Omental fat pad (tissue), 4 donors: ENCODE data around the gene KCTD16. TPM values are rescaled to one million over a fixed set of nuclear protein-coding genes. Genes with fewer than 3 reads are reported as not detected.

ENCODE experiments used
- ATAC-seq: fragments of 150-250 bp; one replicate; pipeline ENCODE4 v1.9.1; 2016; ENCODE audit warnings: mild to moderate bottlenecking, moderate library complexity; ENCODE audit not compliant: low FRiP score
- DNase-seq: peaks from one replicate; pipeline ENCODE4 v3.0.0-alpha.2; 2019; ENCODE audit warnings: low spot score
- small RNA-seq: library from RNA; depleted of rRNA; stranded (forward); fragments of <200 nt; gene quantifications from one replicate; pipeline ENCODE3, GENCODE V24; 2016
- total RNA-seq, 4 donors: library from RNA; depleted of rRNA; stranded (reverse); fragments of >200 nt; gene quantifications; one replicate each; pipeline ENCODE4 v1.1.0, GENCODE V29; 2016
- TF ChIP-seq, protein P1 (sequence below), 3 donors: fragments of 450-650 bp; IDR thresholded peaks; one replicate each; pipeline ENCODE4 v1.5.1; 2016 to 2017; ENCODE audit warnings: antibody characterized with exemption in 3 of 3, mild to moderate bottlenecking in 3 of 3, moderate library complexity in 2 of 3

KCTD16 gene
- total RNA-seq, 4 donors from 2014 or later, result 0.09 to 0.19 (median 0.16) TPM; not detected in 1

DNA sequence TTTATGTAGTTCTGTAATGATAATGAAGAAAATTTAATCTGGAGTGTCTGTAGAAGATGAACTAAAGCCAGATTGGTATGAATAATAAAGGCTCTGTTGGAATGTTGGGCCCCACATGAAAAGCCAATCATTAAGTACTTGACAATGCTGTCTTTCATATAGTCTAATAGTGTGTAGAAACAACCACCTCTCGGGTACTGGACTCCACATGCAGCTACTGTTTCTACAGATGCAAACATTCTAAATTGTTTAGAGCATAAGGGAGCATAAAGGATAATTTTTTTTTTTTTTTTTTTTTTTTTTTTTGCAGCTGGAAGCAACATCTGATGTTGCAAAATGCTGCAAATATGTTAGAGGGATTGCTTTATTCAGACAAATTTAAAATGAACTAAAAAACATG lies 354.3 kb downstream of the KCTD16 start:
- DNase-seq (no peak), ATAC-seq (no peak)
- TF ChIP-seq, protein P1, sequence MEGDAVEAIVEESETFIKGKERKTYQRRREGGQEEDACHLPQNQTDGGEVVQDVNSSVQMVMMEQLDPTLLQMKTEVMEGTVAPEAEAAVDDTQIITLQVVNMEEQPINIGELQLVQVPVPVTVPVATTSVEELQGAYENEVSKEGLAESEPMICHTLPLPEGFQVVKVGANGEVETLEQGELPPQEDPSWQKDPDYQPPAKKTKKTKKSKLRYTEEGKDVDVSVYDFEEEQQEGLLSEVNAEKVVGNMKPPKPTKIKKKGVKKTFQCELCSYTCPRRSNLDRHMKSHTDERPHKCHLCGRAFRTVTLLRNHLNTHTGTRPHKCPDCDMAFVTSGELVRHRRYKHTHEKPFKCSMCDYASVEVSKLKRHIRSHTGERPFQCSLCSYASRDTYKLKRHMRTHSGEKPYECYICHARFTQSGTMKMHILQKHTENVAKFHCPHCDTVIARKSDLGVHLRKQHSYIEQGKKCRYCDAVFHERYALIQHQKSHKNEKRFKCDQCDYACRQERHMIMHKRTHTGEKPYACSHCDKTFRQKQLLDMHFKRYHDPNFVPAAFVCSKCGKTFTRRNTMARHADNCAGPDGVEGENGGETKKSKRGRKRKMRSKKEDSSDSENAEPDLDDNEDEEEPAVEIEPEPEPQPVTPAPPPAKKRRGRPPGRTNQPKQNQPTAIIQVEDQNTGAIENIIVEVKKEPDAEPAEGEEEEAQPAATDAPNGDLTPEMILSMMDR (IDR thresholded peaks at IDR 0.05), result no peak

DNA sequence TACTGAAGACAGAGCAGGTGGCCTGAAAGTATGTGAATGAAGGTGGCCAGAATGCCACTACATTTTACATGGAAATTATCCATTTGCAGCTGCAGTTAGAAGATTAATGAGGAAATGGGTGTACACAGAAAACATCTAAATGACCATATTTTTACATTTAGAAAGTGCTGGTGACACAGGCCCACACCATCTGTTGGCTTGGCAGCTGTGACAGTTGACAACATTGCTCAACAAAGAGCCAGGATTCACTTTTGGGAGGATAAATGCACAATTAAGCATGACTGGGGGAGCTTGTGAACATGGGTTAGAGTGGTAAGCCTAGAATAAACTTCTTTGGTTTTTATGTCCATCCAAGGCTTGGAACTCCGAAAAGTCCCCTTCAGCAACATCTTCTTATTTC lies 360.5 kb downstream of the KCTD16 start:
- no peak for DNase-seq
- TF ChIP-seq, protein P1 (IDR thresholded peaks at IDR 0.05), result no peak
- no peak for ATAC-seq

Small RNAs within 50 kb of the gene (small RNA-seq; reads per million reads assigned to genes)
- gene CKS1BP5 (not detected), gene RN7SL87P (not detected)

Other genes starting within 250 kb of the KCTD16 start
- gene YIPF5, start 214 bp upstream of the KCTD16 start, total RNA-seq, result 10 to 100 TPM; 30.5 to 45.7 (median 44.7) TPM